OCI-LY3 (cell line): Measurements from ENCODE around the gene ALG8.

Experiments used
- EZH2phosphoT487 ChIP-seq: fragments of 200-600 bp; shearing (Covaris generic); IDR thresholded peaks from 2 replicates; pipeline ENCODE4 v1.6.1; 2018; ENCODE audit warnings: antibody characterized with exemption, mixed run types, low read depth
- TF ChIP-seq, protein P1 (sequence below): fragments of 200-600, 300-600 bp; sonication (generic); IDR thresholded peaks from 2 replicates; pipeline ENCODE4 v1.5.1; 2014; ENCODE audit warnings: antibody characterized with exemption, low read length, low read depth

GRCh38 chr11:78171951-78172350 is 32.5 kb upstream of the ALG8 start:
- TF ChIP-seq, protein P1, sequence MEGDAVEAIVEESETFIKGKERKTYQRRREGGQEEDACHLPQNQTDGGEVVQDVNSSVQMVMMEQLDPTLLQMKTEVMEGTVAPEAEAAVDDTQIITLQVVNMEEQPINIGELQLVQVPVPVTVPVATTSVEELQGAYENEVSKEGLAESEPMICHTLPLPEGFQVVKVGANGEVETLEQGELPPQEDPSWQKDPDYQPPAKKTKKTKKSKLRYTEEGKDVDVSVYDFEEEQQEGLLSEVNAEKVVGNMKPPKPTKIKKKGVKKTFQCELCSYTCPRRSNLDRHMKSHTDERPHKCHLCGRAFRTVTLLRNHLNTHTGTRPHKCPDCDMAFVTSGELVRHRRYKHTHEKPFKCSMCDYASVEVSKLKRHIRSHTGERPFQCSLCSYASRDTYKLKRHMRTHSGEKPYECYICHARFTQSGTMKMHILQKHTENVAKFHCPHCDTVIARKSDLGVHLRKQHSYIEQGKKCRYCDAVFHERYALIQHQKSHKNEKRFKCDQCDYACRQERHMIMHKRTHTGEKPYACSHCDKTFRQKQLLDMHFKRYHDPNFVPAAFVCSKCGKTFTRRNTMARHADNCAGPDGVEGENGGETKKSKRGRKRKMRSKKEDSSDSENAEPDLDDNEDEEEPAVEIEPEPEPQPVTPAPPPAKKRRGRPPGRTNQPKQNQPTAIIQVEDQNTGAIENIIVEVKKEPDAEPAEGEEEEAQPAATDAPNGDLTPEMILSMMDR, result no peak
- TF ChIP-seq EZH2phosphoT487, result no peak
